Measurements from ENCODE around the gene CYTIP.
A peak's percentile ranks its signal among the peaks of the same experiment; 100 is the strongest.

The CYTIP gene

GRCh38 chr2:157443795-157444640 lies at the start of gene CYTIP:
TSS of gene CYTIP (minus strand) at chr2:157444089. CDS start at chr2:157444020, 69 bp downstream.
- peak; percentile 66 for DNase-seq

- DNase-seq, result peak; percentile 78
Measured at GRCh38 chr2:157492189-157492773, 48.4 kb upstream of the CYTIP start.

DNA sequence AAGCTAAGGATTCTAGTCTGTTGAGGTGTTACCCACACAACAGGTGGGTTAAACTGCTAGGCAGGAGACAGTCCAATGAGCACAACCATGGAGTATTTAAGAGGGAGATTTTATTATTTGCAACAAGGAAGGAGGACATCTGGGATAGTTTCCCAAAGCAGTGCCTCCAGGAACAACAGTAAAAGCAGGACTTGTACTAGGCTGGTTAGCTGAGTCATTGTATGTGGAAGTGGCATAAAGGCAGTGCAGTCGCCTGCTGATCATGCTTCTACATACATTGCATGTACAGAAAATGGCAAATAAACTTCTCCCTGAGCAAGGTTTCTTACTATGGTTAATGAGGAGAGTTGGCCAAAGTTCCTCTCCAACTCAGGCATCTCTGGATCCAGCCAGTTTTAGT lies 46.1 kb upstream of the CYTIP start:
- no peak for DNase-seq

- no peak for DNase-seq
Measured at GRCh38 chr2:157488877-157489276, 45.0 kb upstream of the CYTIP start.

DNA sequence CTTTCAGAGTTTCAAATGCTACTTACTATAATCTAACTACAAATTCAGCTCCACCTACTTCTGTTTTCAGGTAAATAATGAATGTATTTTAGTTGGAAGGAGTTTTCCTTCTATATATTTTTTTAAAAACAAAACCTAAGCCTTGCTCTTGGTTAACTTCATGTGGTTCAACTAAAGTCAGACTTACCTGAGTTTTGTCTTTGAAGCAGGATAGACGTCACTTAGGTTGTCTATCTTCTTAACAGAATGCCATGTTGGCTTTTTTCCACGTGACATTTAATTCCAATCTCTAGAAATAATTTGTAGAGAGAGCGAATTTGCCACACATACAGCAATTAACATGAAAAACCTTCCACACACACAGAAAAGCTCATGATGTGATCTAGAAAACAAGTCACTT lies 43.9 kb upstream of the CYTIP start:
- DNase-seq, result no peak

DNA sequence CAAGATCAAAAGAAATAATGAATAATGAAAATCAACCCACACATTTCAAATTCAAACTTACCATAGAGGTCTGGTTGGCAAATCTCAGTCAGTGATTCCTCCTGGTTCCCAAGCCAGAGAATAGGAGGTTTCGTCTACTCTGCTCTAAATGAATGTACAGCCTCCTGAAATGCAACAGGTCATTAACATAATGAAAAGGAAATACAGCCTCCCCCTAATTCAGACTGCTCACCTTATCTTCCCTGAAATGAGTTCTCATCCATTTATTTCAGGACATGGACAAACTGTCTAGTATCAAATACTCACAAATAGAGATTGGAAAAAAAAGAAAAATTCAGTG lies 43.4 kb upstream of the CYTIP start:
- no peak for DNase-seq

GRCh38 chr2:157486596-157487270 lies 42.8 kb upstream of the CYTIP start:
- no peak for DNase-seq

GRCh38 chr2:157480182-157480961 lies 36.5 kb upstream of the CYTIP start:
- peak; percentile 68 for DNase-seq

DNA sequence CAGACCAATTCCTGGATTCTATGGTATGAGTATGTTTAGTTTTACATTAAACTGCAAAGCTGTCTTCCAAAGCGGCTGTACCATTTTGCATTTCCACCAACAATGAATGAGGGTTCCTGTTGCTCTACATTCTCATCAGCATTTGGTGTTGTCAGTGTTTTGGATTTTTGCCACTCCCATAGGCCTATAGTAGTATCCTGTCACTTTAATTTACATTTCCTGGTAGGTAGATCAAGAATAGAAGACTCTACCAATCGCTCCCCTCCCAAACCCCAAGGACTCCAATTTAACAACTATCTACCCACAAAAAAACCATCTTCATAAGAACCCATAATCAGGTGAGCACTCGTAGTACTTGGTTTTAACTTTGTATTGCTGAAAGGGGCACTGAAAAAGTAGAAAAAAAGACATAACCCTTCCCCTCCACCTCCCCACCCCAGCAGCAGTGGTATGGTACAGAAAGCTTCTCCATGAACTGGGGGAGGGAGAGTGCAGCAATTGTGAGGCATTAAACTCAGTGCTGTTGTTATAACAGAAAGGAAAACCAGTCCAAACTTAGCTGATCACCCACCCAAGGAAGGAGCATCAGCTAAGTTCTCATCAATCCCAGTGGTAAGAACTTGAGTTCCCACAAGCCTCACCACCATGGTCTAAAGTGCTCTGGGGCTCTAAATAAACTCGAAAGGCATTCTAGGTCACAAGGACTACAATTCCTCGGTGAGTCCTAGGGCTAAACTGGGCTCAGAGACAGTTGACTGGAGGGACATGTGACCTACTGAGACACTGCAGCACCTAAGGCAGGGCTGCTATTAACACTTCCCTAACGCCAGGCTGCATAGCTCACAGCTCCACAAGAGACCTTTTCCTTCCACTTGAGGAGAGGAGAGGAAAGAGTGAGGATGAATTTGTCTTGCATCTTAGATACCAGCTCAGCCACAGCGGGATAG lies 35.5 kb upstream of the CYTIP start:
- DNase-seq, result no peak

DNA sequence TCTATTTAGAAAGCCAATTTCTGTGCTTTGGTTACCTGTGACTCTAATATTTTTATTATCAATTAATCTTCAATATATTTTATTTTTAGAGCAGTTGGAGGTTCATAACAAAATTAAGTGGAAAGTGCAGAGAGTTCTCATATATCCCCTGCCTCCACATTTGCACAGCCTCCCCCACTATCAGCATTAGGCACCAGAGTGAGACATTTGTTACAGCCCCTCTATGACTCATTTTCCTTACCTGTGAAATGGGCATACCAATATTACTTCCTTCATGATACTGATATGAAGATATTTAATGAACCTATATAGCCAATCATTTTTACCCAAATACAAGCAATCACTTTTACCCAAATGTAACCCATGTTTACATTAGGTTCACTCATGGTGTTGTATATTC lies 34.0 kb upstream of the CYTIP start:
- no peak for DNase-seq

GRCh38 chr2:157476953-157477709 lies 33.2 kb upstream of the CYTIP start:
- no peak for DNase-seq

DNA sequence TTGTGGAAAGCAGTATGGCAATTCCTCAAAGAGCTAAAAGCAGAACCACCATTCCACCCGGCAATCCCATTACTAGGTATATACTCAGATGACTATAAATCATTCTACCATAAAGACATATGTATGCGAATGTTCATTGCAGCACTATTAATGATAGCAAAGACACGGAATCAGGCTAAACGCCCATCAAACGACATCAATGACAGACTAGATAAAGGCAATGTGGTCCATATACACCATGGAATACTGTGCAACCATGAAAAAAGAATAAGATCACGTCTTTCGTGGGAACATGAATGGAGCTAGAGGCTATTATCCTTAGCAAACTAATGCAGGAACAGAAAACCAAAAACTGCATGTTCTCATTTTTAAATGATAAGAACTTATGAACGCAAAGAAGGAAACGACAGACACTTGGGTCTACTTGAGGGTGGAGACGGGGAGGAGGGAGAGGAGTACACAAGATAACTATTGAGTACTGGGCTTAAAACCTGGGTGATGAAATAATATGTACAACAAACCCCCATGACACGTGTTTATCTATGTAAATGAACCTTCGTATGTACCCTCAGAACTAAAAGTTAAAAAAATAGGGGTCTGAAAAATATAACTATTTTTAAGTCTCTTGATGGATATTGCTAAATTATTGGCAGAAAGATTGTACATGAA lies 32.0 kb upstream of the CYTIP start:
- DNase-seq, result no peak

DNA sequence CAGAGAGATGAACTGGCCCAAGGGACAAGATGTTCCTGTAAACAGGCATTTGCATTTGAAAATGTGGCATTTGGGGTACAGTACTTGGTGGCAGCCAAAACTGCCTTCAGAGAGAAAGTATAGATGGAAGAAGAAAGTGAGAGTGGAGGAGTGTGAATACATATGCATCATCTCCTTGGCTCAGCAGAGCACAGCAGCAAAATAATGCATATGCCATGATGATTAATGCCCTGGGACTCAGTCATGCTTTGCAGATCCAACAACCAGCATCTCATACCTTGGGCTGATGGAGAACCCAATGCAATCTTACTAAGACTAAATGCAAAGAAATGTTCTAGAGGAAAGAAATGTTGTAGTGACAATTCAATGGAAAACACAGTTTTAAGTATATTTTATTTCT lies 29.7 kb upstream of the CYTIP start:
- no peak for DNase-seq

GRCh38 chr2:157471078-157471477 lies 27.2 kb upstream of the CYTIP start:
- no peak for DNase-seq

- DNase-seq, result no peak
Measured at GRCh38 chr2:157470321-157470720, 26.4 kb upstream of the CYTIP start.

GRCh38 chr2:157469726-157470125 lies 25.8 kb upstream of the CYTIP start:
- no peak for DNase-seq

GRCh38 chr2:157468931-157469708 lies 25.2 kb upstream of the CYTIP start:
- DNase-seq, result no peak

GRCh38 chr2:157466764-157467163 lies 22.9 kb upstream of the CYTIP start:
- peak; percentile 69 for DNase-seq

DNA sequence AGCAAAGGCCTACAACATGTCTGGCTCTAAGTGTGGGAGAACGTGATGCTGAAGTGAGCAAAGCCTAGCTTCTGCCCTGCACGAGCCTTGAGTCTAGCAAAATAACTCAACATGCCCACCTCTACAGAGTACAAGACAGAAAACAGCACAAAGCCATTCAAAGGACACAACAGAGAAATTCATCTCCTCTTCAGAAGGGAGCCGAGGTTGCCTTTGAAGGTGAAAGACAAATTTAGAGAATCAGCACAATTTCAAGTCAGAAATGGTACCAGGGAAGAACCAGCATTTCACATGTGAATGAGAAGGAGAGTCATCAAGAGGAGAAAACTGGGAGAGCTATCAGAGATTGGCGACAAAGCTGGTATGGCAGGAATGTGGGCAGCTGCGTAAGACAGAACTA lies 21.7 kb upstream of the CYTIP start:
- no peak for DNase-seq

- no peak for DNase-seq
Measured at GRCh38 chr2:157463002-157463401, 19.1 kb upstream of the CYTIP start.
